Right lobe of liver (tissue), 4 donors: ENCODE measurements around the gene SLC13A1.

ENCODE experiments used
- POLR2A ChIP-seq: fragments of 450-650 bp; IDR thresholded peaks from one replicate; pipeline ENCODE4 v1.6.1; 2017; ENCODE audit warnings: antibody characterized with exemption, mild to moderate bottlenecking
- TF ChIP-seq, protein P1 (sequence below), 4 donors: fragments of 200-600 bp in 3 of 4; fragments of 450-650 bp in 1 of 4; IDR thresholded peaks; one replicate each; pipeline versions ENCODE4 v1.5.1 to v1.8.0; 2016 to 2022; ENCODE audit warnings: antibody characterized with exemption in 4 of 4, mild to moderate bottlenecking in 2 of 4
- donor health status: DM: no; HTN: no; CAD: no.
- donor health status: DM: no; HTN: no; CAD: no.
- donor health status: DM: no; HTN: yes; CAD: no.

DNA sequence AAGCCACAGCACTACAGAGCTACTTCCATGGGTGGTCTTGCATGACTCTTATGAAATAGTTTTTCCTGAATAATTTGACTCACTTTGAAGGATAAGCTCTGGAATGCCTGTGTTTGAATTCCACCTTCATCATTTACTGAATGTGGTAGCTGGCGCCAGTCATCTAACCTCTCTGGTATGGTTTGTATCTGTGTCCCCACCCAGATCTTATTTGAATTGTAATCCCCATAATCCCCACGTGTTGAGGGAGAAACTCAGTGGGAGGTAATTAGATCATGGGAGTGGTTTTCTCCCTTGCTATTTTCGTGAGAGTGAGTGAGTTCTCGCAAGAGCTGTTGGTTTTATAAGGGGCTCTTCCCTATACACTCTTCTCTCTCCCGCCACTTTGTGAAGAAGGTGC lies 11.2 kb upstream of the SLC13A1 start:
- TF ChIP-seq, protein P1, sequence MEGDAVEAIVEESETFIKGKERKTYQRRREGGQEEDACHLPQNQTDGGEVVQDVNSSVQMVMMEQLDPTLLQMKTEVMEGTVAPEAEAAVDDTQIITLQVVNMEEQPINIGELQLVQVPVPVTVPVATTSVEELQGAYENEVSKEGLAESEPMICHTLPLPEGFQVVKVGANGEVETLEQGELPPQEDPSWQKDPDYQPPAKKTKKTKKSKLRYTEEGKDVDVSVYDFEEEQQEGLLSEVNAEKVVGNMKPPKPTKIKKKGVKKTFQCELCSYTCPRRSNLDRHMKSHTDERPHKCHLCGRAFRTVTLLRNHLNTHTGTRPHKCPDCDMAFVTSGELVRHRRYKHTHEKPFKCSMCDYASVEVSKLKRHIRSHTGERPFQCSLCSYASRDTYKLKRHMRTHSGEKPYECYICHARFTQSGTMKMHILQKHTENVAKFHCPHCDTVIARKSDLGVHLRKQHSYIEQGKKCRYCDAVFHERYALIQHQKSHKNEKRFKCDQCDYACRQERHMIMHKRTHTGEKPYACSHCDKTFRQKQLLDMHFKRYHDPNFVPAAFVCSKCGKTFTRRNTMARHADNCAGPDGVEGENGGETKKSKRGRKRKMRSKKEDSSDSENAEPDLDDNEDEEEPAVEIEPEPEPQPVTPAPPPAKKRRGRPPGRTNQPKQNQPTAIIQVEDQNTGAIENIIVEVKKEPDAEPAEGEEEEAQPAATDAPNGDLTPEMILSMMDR (IDR thresholded peaks at IDR 0.05) = no peak
- TF ChIP-seq POLR2A = no peak
